H1 (cell line): ENCODE results near the gene ADAT3. TPM values are rescaled to one million over a fixed set of nuclear protein-coding genes. Genes with fewer than 3 reads are reported as not detected.

Experiments
- CTCF ChIA-PET: fragments of 300-600 bp; sonication (Branson Sonifier 250); formaldehyde crosslinking; loops from one replicate; lab custom pipeline; 2021; ENCODE audit not compliant: partially characterized antibody; lab: Charles Lee
- POLR2A ChIA-PET: fragments of 300-600 bp; sonication (Branson Sonifier 250); formaldehyde crosslinking; loops from one replicate; lab custom pipeline; 2021; ENCODE audit warnings: inconsistent platforms; ENCODE audit not compliant: partially characterized antibody; lab: Charles Lee
- DNase-seq, 2 experiments: peaks; one replicate each; pipeline versions ENCODE4 v3.0.0 to v3.0.0-alpha.2; 2010 to 2022; ENCODE audit warnings: low spot score in 2 of 2, low read depth in 1 of 2, mixed read lengths in 1 of 2
- FAIRE-seq: peaks from 2 replicates; lab custom pipeline; 2011; peaks lifted over from hg19 to GRCh38; lab: Jason Lieb, UNC
- H2AFZ ChIP-seq: 2 replicates; pipeline ENCODE4 v1.8.1; 2012; ENCODE audit warnings: low read length, inconsistent platforms
- H2AK5ac ChIP-seq: 2 replicates; pipeline ENCODE4 v1.6.1; 2013; ENCODE audit warnings: low read depth, low read length
- H2BK120ac ChIP-seq: replicated peaks from 2 replicates; pipeline ENCODE3; 2013; ENCODE audit warnings: low read depth, low read length, inconsistent platforms
- H2BK12ac ChIP-seq: 2 replicates; pipeline ENCODE4 v1.6.1; 2013; ENCODE audit warnings: low read depth, low read length
- H2BK15ac ChIP-seq: 2 replicates; pipeline ENCODE4 v1.6.1; 2013; ENCODE audit warnings: low read length
- H2BK20ac ChIP-seq: 2 replicates; pipeline ENCODE4 v1.6.1; 2013; ENCODE audit warnings: low read length
- H2BK5ac ChIP-seq: 2 replicates; pipeline ENCODE4 v1.6.1; 2013; ENCODE audit warnings: low read depth, low read length
- H3K14ac ChIP-seq: 2 replicates; pipeline ENCODE4 v1.6.1; 2013; ENCODE audit warnings: inconsistent platforms; ENCODE audit not compliant: insufficient read length
- H3K18ac ChIP-seq: 2 replicates; pipeline ENCODE4 v1.6.1; 2013; ENCODE audit warnings: low read length; ENCODE audit errors: extremely low read depth
- H3K23ac ChIP-seq: 2 replicates; pipeline ENCODE4 v1.6.1; 2013; ENCODE audit warnings: inconsistent platforms; ENCODE audit not compliant: insufficient read length
- H3K23me2 ChIP-seq: 2 replicates; pipeline ENCODE4 v1.6.1; 2013; ENCODE audit warnings: low read depth, low read length
- H3K27ac ChIP-seq: 2 replicates; pipeline ENCODE4 v1.6.1; 2011; ENCODE audit warnings: low read depth, low read length, inconsistent platforms
- H3K27me3 ChIP-seq, 4 experiments: replicated peaks in 1 of 4; 1 replicate in 1 of 4; 2 replicates in 3 of 4; pipeline versions ENCODE4 v1.6.1 to v1.8.1; 2011 to 2013; ENCODE audit warnings: low read length in 3 of 4, mild to moderate bottlenecking in 3 of 4, inconsistent platforms in 2 of 4, mixed read lengths in 2 of 4, moderate library complexity in 1 of 4; ENCODE audit not compliant: control insufficient read depth in 3 of 4, insufficient read depth in 3 of 4; ENCODE audit errors: extremely low read depth in 1 of 4
- H3K36me3 ChIP-seq, 4 experiments: 2 replicates each; pipeline versions ENCODE4 v1.6.1 to v1.8.1; 2011 to 2013; ENCODE audit warnings: mild to moderate bottlenecking in 4 of 4, low read length in 3 of 4, moderate library complexity in 2 of 4, control low read depth in 1 of 4, inconsistent platforms in 1 of 4; ENCODE audit not compliant: insufficient read depth in 4 of 4, control insufficient read depth in 2 of 4
- H3K4ac ChIP-seq: replicated peaks from 2 replicates; pipeline ENCODE3; 2013; ENCODE audit warnings: low read length, low read depth, mixed read lengths, inconsistent platforms; ENCODE audit not compliant: insufficient read length
- H3K4me1 ChIP-seq, 4 experiments: replicated peaks in 1 of 4; 1 replicate in 1 of 4; 2 replicates in 3 of 4; pipeline versions ENCODE4 v1.6.1 to v1.8.1; 2011 to 2013; ENCODE audit warnings: low read length in 3 of 4, inconsistent platforms in 2 of 4, mixed read lengths in 1 of 4; ENCODE audit not compliant: insufficient read depth in 4 of 4, control insufficient read depth in 3 of 4
- H3K4me2 ChIP-seq, 2 experiments: 2 replicates each; pipeline versions ENCODE4 v1.6.1 to v1.8.1; 2011 to 2013; ENCODE audit warnings: low read depth in 2 of 2, low read length in 2 of 2, control low read depth in 1 of 2, inconsistent platforms in 1 of 2, mild to moderate bottlenecking in 1 of 2; ENCODE audit not compliant: insufficient read depth in 1 of 2
- H3K4me3 ChIP-seq, 4 experiments: fragments of 200-600, 300-600 bp in 1 of 4; sonication (generic), shearing (Covaris generic), sonication (Bioruptor Twin) in 1 of 4; 2 replicates each; pipeline versions ENCODE4 v1.5.1 to v1.8.1; 2011 to 2016; ENCODE audit warnings: low read length in 4 of 4, low read depth in 3 of 4, control low read depth in 2 of 4, inconsistent platforms in 2 of 4, mild to moderate bottlenecking in 2 of 4, mixed read lengths in 1 of 4, moderate library complexity in 1 of 4; ENCODE audit not compliant: insufficient read depth in 2 of 4; ENCODE audit errors: extremely low read depth in 1 of 4
- H3K56ac ChIP-seq: replicated peaks from 2 replicates; pipeline ENCODE3; 2013; ENCODE audit warnings: low read depth, mild to moderate bottlenecking, mixed read lengths, low read length, inconsistent platforms; ENCODE audit not compliant: insufficient read length
- H3K79me1 ChIP-seq: 2 replicates; pipeline ENCODE4 v1.6.1; 2013; ENCODE audit warnings: low read depth, low read length, control low read depth
- H3K79me2 ChIP-seq, 2 experiments: 2 replicates each; pipeline versions ENCODE4 v1.6.1 to v1.8.1; 2012 to 2013; ENCODE audit warnings: low read length in 2 of 2, mild to moderate bottlenecking in 2 of 2, inconsistent platforms in 1 of 2; ENCODE audit not compliant: insufficient read depth in 2 of 2, control insufficient read depth in 1 of 2
- H3K9ac ChIP-seq, 4 experiments: replicated peaks in 1 of 4; 1 replicate in 1 of 4; 2 replicates in 3 of 4; pipeline versions ENCODE4 v1.6.1 to v1.8.1; 2011 to 2013; ENCODE audit warnings: low read depth in 3 of 4, low read length in 3 of 4, control low read depth in 2 of 4, mild to moderate bottlenecking in 2 of 4, moderate library complexity in 2 of 4, inconsistent platforms in 1 of 4; ENCODE audit errors: extremely low read depth in 1 of 4
- H3K9me3 ChIP-seq, 2 experiments: 2 replicates each; pipeline versions ENCODE4 v1.6.1 to v1.8.1; 2012 to 2013; ENCODE audit warnings: mild to moderate bottlenecking in 2 of 2, moderate library complexity in 2 of 2, control low read depth in 1 of 2, inconsistent platforms in 1 of 2, low read depth in 1 of 2, low read length in 1 of 2, mixed read lengths in 1 of 2; ENCODE audit not compliant: insufficient read depth in 2 of 2
- H4K20me1 ChIP-seq, 2 experiments: replicated peaks in 1 of 2; 2 replicates each; pipeline versions ENCODE3 to v1.8.1; 2011 to 2013; ENCODE audit warnings: inconsistent platforms in 2 of 2, low read length in 2 of 2, mild to moderate bottlenecking in 1 of 2; ENCODE audit not compliant: insufficient read depth in 2 of 2, control insufficient read depth in 1 of 2
- H4K5ac ChIP-seq: 2 replicates; pipeline ENCODE4 v1.6.1; 2013; ENCODE audit warnings: low read length, low read depth, mixed read lengths, inconsistent platforms; ENCODE audit not compliant: insufficient read length
- H4K8ac ChIP-seq: 2 replicates; pipeline ENCODE4 v1.8.0; 2013; ENCODE audit warnings: mild to moderate bottlenecking, moderate library complexity, low read length, inconsistent platforms; ENCODE audit not compliant: insufficient read depth; ENCODE audit errors: extremely low read depth
- H4K91ac ChIP-seq: replicated peaks from 2 replicates; pipeline ENCODE3; 2013; ENCODE audit warnings: low read length, mixed read lengths, inconsistent platforms; ENCODE audit not compliant: insufficient read length
- CHD1 ChIP-seq: IDR thresholded peaks from 2 replicates; pipeline ENCODE4 v1.6.1; 2012; ENCODE audit warnings: low read depth, low read length, improper control_type of control experiment
- EZH2 ChIP-seq: fragments of 200-600 bp; sonication (generic); IDR thresholded peaks from 2 replicates; pipeline ENCODE4 v1.7.1; 2012; ENCODE audit warnings: low read depth, mild to moderate bottlenecking, moderate library complexity, low read length, inconsistent platforms; ENCODE audit not compliant: severe bottlenecking
- GABPA ChIP-seq: IDR thresholded peaks from 2 replicates; pipeline ENCODE4 v1.6.1; 2011; ENCODE audit warnings: mild to moderate bottlenecking, low read length, moderate library complexity, borderline replicate concordance; ENCODE audit not compliant: insufficient read depth
- HDAC6 ChIP-seq: IDR thresholded peaks from one replicate; pipeline ENCODE4 v1.7.1; 2012; ENCODE audit warnings: low read depth, mild to moderate bottlenecking, inconsistent platforms, low read length, moderate library complexity
- KDM5A ChIP-seq: fragments of 200-600 bp; IDR thresholded peaks from 2 replicates; pipeline ENCODE4 v1.7.1; 2012; ENCODE audit warnings: mild to moderate bottlenecking, low read length, inconsistent platforms, mixed read lengths
- TEAD4 ChIP-seq: IDR thresholded peaks from 2 replicates; pipeline ENCODE4 v1.6.1; 2012; ENCODE audit warnings: low read depth, low read length, inconsistent platforms, mixed read lengths
- WGBS, 2 experiments: shearing (Covaris generic) in 1 of 2; methylation state at CpG; one replicate each; pipeline versions ENCODE4 v1.1.6 to v1.1.7; 2013 to 2015; ENCODE audit warnings: low lambda C conversion rate in 2 of 2, mixed read lengths in 2 of 2, inconsistent platforms in 1 of 2, low coverage in 1 of 2, missing lambda C conversion rate in 1 of 2; ENCODE audit not compliant: insufficient replicate concordance in 2 of 2, insufficient coverage in 1 of 2, insufficient read length in 1 of 2; ENCODE audit errors: extremely low coverage in 1 of 2, missing lambda C conversion rate in 1 of 2; 5-methylcytosine and 5-hydroxymethylcytosine counted together
- polyA plus RNA-seq, 7 experiments: library from polyadenylated mRNA; depleted of rRNA in 3 of 7; stranded (reverse) in 5 of 7; unstranded in 2 of 7; fragments of >200 nt in 5 of 7; fragments of 200-250 nt in 2 of 7; gene quantifications; 1 replicate in 5 of 7; 2 replicates in 1 of 7; 4 replicates in 1 of 7; pipeline versions ENCODE4 v1.2.1 to v1.2.3, GENCODE V29; 2011 to 2013; ENCODE audit warnings: missing spikeins in 2 of 7, mixed read lengths in 2 of 7
- total RNA-seq: library from RNA; stranded (reverse); fragmentation: NEBNext Ultra II Directional; extraction: Animal tissue kit (Norgen Biotek cat#: 25700); gene quantifications from 2 replicates; pipeline ENCODE4 v1.2.1, GENCODE V29; 2021

ADAT3 gene
- total and polyA plus RNA-seq, 2 of the 8 experiments (the other 6 are each of a cell fraction or from before 2014, with no cell fraction given): 5.4 to 10.8 TPM

DNA sequence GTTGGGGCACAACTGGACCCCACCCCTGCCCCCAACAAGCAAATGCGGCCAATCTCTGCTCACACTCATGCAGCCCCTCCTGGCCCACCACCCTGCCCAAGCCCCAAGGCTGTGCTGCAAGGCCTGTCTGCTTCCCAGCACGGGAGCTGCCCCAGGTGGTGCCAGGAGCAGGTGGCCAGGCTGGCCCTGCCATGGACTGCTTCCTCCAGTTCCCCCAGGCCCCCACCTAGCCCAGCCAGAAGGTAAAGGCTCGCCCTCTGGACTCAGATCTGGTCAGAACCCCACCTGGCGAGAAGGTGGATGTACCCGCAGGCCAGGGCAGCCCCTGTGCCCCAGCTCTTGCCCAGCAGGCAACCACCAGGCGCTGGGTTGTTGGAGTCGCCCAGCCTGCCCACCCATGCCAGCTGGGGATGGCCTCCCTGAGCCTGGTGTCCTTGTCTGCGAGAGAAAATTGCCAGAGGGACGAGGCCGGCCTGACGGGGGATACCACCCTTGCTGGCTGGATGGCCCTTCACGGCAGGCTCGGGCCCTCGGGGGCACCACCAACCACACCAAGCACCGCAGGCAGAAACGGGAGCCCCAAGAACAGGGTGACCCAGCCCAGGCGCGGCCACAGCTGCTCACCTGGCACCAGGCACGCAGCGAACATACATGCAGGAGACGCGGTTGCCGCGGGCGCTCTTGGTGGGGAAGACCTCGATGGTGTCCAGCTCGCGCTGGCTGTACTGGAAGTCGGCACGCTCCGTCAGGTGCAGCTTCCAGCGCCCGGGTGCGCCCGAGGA is 24.4 kb upstream of the ADAT3 start:
- no peak overlapping the region for H2BK12ac ChIP-seq
- no peak overlapping the region for H3K18ac ChIP-seq
- H3K9ac ChIP-seq: no peak overlapping the region
- DNase-seq: no peak
- H2BK15ac ChIP-seq: no peak overlapping the region
- peaks cover 13 to 23% of the 10 kb centered on the region in 2 experiments for H4K20me1 ChIP-seq
- H3K4me2 ChIP-seq: no peak overlapping the region
- H4K8ac ChIP-seq: no peak overlapping the region
- H3K23me2 ChIP-seq: peaks cover 14% of the 10 kb centered on the region; the same call in 1 of the 2 replicates
- H3K14ac ChIP-seq: no peak overlapping the region
- no peak overlapping the region for H3K4me3 ChIP-seq
- H3K36me3 ChIP-seq: no peaks in the 10 kb centered on the region
- H4K5ac ChIP-seq: no peak overlapping the region
- WGBS, 2 experiments: 92% methylated on average over 34 of the region's 35 CpGs; no CpG with 5 or more reads in 1 of the 2 experiments
- no peak overlapping the region for H2AK5ac ChIP-seq
- no peak overlapping the region for H3K56ac ChIP-seq
- peaks cover 23% of the 10 kb centered on the region for H3K79me1 ChIP-seq
- H3K4me1 ChIP-seq: peaks cover 3 to 14% (median 10%) of the 10 kb centered on the region in 4 experiments; a peak in 6 of 7 replicates
- no peaks in the 10 kb centered on the region; a peak in 2 of 7 replicates for H3K27me3 ChIP-seq
- CTCF ChIA-PET: interaction anchor here (1.3 kb wide), 1 partner anchor 50 kb away, joined by 3 read pairs; no protein-coding TSS in a partner anchor
- no peak overlapping the region for H2BK5ac ChIP-seq
- no peak for FAIRE-seq
- no peak overlapping the region for H2BK120ac ChIP-seq
- H3K79me2 ChIP-seq: peaks cover 7 to 30% of the 10 kb centered on the region in 2 experiments; a peak in 3 of 4 replicates
- no peak overlapping the region for H3K27ac ChIP-seq
- POLR2A ChIA-PET: interaction anchor here (0.6 to 1.5 kb wide), 4 partner anchors 12 to 572 kb away, joined by 3 to 4 read pairs (median 3); partner anchors contain the start of genes ADAT3 and SCAMP4
- no peak overlapping the region for H3K23ac ChIP-seq
- no peak overlapping the region for H2AFZ ChIP-seq
- no peak overlapping the region for H2BK20ac ChIP-seq
- no peaks in the 10 kb centered on the region for H3K9me3 ChIP-seq
- H4K91ac ChIP-seq: no peak overlapping the region
- H3K4ac ChIP-seq: no peak overlapping the region
- TF ChIP-seq HDAC6 (no peak), TEAD4 (no peak), KDM5A (no peak), EZH2 (no peak), CHD1 (no peak), GABPA (no peak)
